IMR-90 (cell line): ENCODE results near the gene CALY. TPM values are rescaled to one million over a fixed set of nuclear protein-coding genes. Genes with fewer than 3 reads are reported as not detected.

Experiments
- ATAC-seq: fragments of 200-7000 bp; cut with Tn5 transposase; 2 replicates; pipeline ENCODE4 v1.9.1; 2020; ENCODE audit warnings: low read depth, mild to moderate bottlenecking, moderate library complexity
- BruUV-seq: library from RNA; stranded (reverse); fragments of 400-500 nt; replicated peaks from 2 replicates; lab custom pipeline; 2021; lab: Mats Ljungman, UMichigan
- CTCF ChIA-PET: fragments of 300-600 bp; formaldehyde crosslinking; extraction: SDS; loops from one replicate; lab custom pipeline; 2021; ENCODE audit warnings: antibody characterized with exemption; lab: Yijun Ruan, JAX
- POLR2A ChIA-PET: fragments of 300-600 bp; sonication (Branson Sonifier 250); formaldehyde crosslinking; loops from one replicate; lab custom pipeline; 2022; ENCODE audit warnings: antibody characterized with exemption; ENCODE audit not compliant: unreplicated experiment; lab: Charles Lee
- DNase-seq: peaks from one replicate; pipeline ENCODE4 v3.0.0; 2013
- H2AFZ ChIP-seq: replicated peaks from 2 replicates; pipeline ENCODE3; 2013; ENCODE audit warnings: low read length, mild to moderate bottlenecking; ENCODE audit not compliant: poor library complexity
- H2AK5ac ChIP-seq: 2 replicates; pipeline ENCODE4 v1.6.1; 2013; ENCODE audit warnings: low read depth, low read length, inconsistent platforms
- H2AK9ac ChIP-seq: replicated peaks from 2 replicates; pipeline ENCODE3; 2013; ENCODE audit warnings: mild to moderate bottlenecking, low read depth, low read length, moderate library complexity; ENCODE audit not compliant: poor library complexity
- H2BK120ac ChIP-seq: 2 replicates; pipeline ENCODE4 v1.6.1; 2013; ENCODE audit warnings: low read depth, low read length, inconsistent platforms
- H2BK15ac ChIP-seq: 3 replicates; pipeline ENCODE4 v1.6.1; 2013; ENCODE audit warnings: low read depth, low read length, inconsistent platforms
- H2BK20ac ChIP-seq: 2 replicates; pipeline ENCODE4 v1.6.1; 2013; ENCODE audit warnings: low read depth, mild to moderate bottlenecking, inconsistent platforms, low read length, moderate library complexity
- H2BK5ac ChIP-seq: 2 replicates; pipeline ENCODE4 v1.6.1; 2013; ENCODE audit warnings: mild to moderate bottlenecking, low read depth, low read length, inconsistent platforms; ENCODE audit not compliant: poor library complexity, severe bottlenecking
- H3K14ac ChIP-seq: replicated peaks from 2 replicates; pipeline ENCODE4 v1.6.1; 2013; ENCODE audit warnings: low read depth, low read length, inconsistent platforms
- H3K18ac ChIP-seq: 2 replicates; pipeline ENCODE4 v1.6.1; 2013; ENCODE audit warnings: low read depth, low read length, control low read depth
- H3K23ac ChIP-seq: 2 replicates; pipeline ENCODE4 v1.6.1; 2013; ENCODE audit warnings: low read depth, low read length, inconsistent platforms
- H3K27ac ChIP-seq: 2 replicates; pipeline ENCODE4 v1.5.1; 2013; ENCODE audit warnings: mild to moderate bottlenecking, control low read depth, low read length; ENCODE audit not compliant: insufficient read depth
- H3K27me3 ChIP-seq: 2 replicates; pipeline ENCODE4 v1.6.1; 2013; ENCODE audit warnings: low read length; ENCODE audit not compliant: control insufficient read depth, insufficient read depth
- H3K36me3 ChIP-seq: 2 replicates; pipeline ENCODE4 v1.6.1; 2013; ENCODE audit warnings: low read length, mixed read lengths; ENCODE audit not compliant: control insufficient read depth, insufficient read depth
- H3K4ac ChIP-seq: 2 replicates; pipeline ENCODE4 v1.6.1; 2013; ENCODE audit warnings: low read depth, low read length, inconsistent platforms
- H3K4me1 ChIP-seq: 2 replicates; pipeline ENCODE4 v1.6.1; 2013; ENCODE audit warnings: low read length, mixed read lengths; ENCODE audit not compliant: control insufficient read depth, insufficient read depth
- H3K4me2 ChIP-seq: 2 replicates; pipeline ENCODE4 v1.6.1; 2013; ENCODE audit warnings: low read depth, mild to moderate bottlenecking, control low read depth, low read length, moderate library complexity
- H3K4me3 ChIP-seq: 2 replicates; pipeline ENCODE4 v1.5.1; 2013; ENCODE audit warnings: low read depth, mild to moderate bottlenecking, control low read depth, low read length, moderate library complexity; ENCODE audit not compliant: insufficient read depth
- H3K56ac ChIP-seq: 2 replicates; pipeline ENCODE4 v1.6.1; 2013; ENCODE audit warnings: low read length, inconsistent platforms; ENCODE audit not compliant: insufficient read depth; ENCODE audit errors: extremely low read depth
- H3K79me1 ChIP-seq, 2 experiments: 2 replicates each; pipeline ENCODE4 v1.6.1; 2013; ENCODE audit warnings: low read length in 2 of 2, inconsistent platforms in 1 of 2, low read depth in 1 of 2
- H3K9ac ChIP-seq: 2 replicates; pipeline ENCODE4 v1.6.1; 2013; ENCODE audit warnings: low read depth, low read length, control low read depth
- H3K9me1 ChIP-seq: 2 replicates; pipeline ENCODE4 v1.6.1; 2013; ENCODE audit warnings: low read length, inconsistent platforms; ENCODE audit not compliant: insufficient read depth
- H3K9me3 ChIP-seq: 2 replicates; pipeline ENCODE4 v1.6.1; 2013; ENCODE audit warnings: low read length; ENCODE audit not compliant: control insufficient read depth, insufficient read depth
- H4K20me1 ChIP-seq: 2 replicates; pipeline ENCODE4 v1.6.1; 2013; ENCODE audit warnings: low read length, inconsistent platforms; ENCODE audit not compliant: insufficient read depth
- H4K5ac ChIP-seq: 2 replicates; pipeline ENCODE4 v1.6.1; 2013; ENCODE audit warnings: mild to moderate bottlenecking, low read depth, low read length, control low read depth
- H4K8ac ChIP-seq, 2 experiments: 2 replicates each; pipeline ENCODE4 v1.6.1; 2013; ENCODE audit warnings: low read depth in 2 of 2, low read length in 2 of 2, control low read depth in 1 of 2, inconsistent platforms in 1 of 2
- H4K91ac ChIP-seq: 2 replicates; pipeline ENCODE4 v1.6.1; 2013; ENCODE audit warnings: low read depth, low read length, inconsistent platforms; ENCODE audit not compliant: insufficient read depth
- CEBPB ChIP-seq: IDR thresholded peaks from 2 replicates; pipeline ENCODE4 v1.6.1; 2012; ENCODE audit warnings: low read depth, low read length, improper control_type of control experiment
- CHD1 ChIP-seq: IDR thresholded peaks from 2 replicates; pipeline ENCODE4 v1.6.1; 2012; ENCODE audit warnings: low read depth, low read length, improper control_type of control experiment
- FOS ChIP-seq: fragments of 150-350 bp; IDR thresholded peaks from 2 replicates; pipeline ENCODE4 v1.6.1; 2016; ENCODE audit warnings: low read depth, low read length
- MAFK ChIP-seq: IDR thresholded peaks from 2 replicates; pipeline ENCODE4 v1.6.1; 2012; ENCODE audit warnings: low read depth, low read length, improper control_type of control experiment
- MAZ ChIP-seq: IDR thresholded peaks from 2 replicates; pipeline ENCODE4 v1.6.1; 2012; ENCODE audit warnings: low read depth, mild to moderate bottlenecking, low read length, improper control_type of control experiment, moderate library complexity, borderline replicate concordance
- NFE2L2 ChIP-seq: fragments of 150-350 bp; IDR thresholded peaks from 2 replicates; pipeline ENCODE4 v1.6.1; 2016; ENCODE audit warnings: low read depth, mild to moderate bottlenecking, low read length
- POLR2A ChIP-seq: IDR thresholded peaks from 2 replicates; pipeline ENCODE4 v1.6.1; 2012; ENCODE audit warnings: mild to moderate bottlenecking, low read depth, low read length
- RCOR1 ChIP-seq: IDR thresholded peaks from 2 replicates; pipeline ENCODE4 v1.6.1; 2012; ENCODE audit warnings: mild to moderate bottlenecking, low read length, improper control_type of control experiment; ENCODE audit not compliant: insufficient replicate concordance
- RFX5 ChIP-seq: IDR thresholded peaks from 2 replicates; pipeline ENCODE4 v1.8.0; 2012; ENCODE audit warnings: low read depth, mild to moderate bottlenecking, low read length, moderate library complexity
- WGBS, 2 experiments: methylation state at CpG; one replicate each; pipeline versions ENCODE4 v1.1.5 to v1.1.7; 2013; ENCODE audit warnings: missing lambda C conversion rate in 2 of 2; ENCODE audit not compliant: insufficient read length in 1 of 2; ENCODE audit errors: extremely low coverage in 2 of 2; 5-methylcytosine and 5-hydroxymethylcytosine counted together
- dilution Hi-C: fragments of 300-500 bp; cut with HindIII; formaldehyde crosslinking; loops from one replicate; pipeline ENCODE4 v1.14.3; 2018; ENCODE audit warnings: low sequenced_read_pairs; ENCODE audit not compliant: unreplicated experiment
- in situ Hi-C: fragments of 300-500 bp; cut with MboI; formaldehyde crosslinking; loops from 3 replicates; pipeline ENCODE4 v1.14.3; 2019; ENCODE audit warnings: low sequenced_read_pairs, inconsistent platforms, mixed read lengths
- intact Hi-C: fragments of 100-400 bp; cut with micrococcal nuclease; formaldehyde crosslinking; loops from 2 replicates; pipeline ENCODE4 v1.10.0; 2022
- polyA plus RNA-seq, 3 experiments: library from polyadenylated mRNA; depleted of rRNA; stranded (reverse); fragments of >200 nt; gene quantifications; 2 replicates each; pipeline ENCODE4 v1.2.3, GENCODE V29; 2012; ENCODE audit warnings: low replicate concordance in 1 of 3
- total RNA-seq: library from RNA; depleted of rRNA; stranded (reverse); fragments of >200 nt; gene quantifications from 2 replicates; pipeline ENCODE4 v1.2.3, GENCODE V29; 2012
- TF ChIP-seq, protein P1 (sequence below): fragments of 150-350 bp; IDR thresholded peaks from 2 replicates; pipeline ENCODE4 v1.6.1; 2016; ENCODE audit warnings: low read depth, mild to moderate bottlenecking, low read length, moderate library complexity, borderline replicate concordance

The CALY gene
- total and polyA plus RNA-seq, 2 of the 4 experiments (the other 2 are of a cell fraction) = 0.34 TPM; not detected in 1

GRCh38 chr10:133309720-133310398 is 26.8 kb downstream of the CALY start:
- POLR2A ChIA-PET = no interaction called here
- no peak overlapping the region for H3K56ac ChIP-seq
- H3K27ac ChIP-seq = no peak overlapping the region
- no TSS peak for BruUV-seq
- H2AK9ac ChIP-seq = no peak overlapping the region
- no peak overlapping the region for H2AFZ ChIP-seq
- no peak overlapping the region for H3K18ac ChIP-seq
- no peak overlapping the region for H2BK5ac ChIP-seq
- H2AK5ac ChIP-seq = no peak overlapping the region
- intact Hi-C loops = loop anchor here (2.0 to 5.0 kb wide), 3 partner anchors 48 to 163 kb away; partner anchors contain the start of gene KNDC1
- H3K4me2 ChIP-seq = no peak overlapping the region
- H3K4me3 ChIP-seq = no peak overlapping the region
- H4K91ac ChIP-seq = no peak overlapping the region
- TF ChIP-seq NFE2L2 (no peak), CHD1 (no peak), RCOR1 (no peak), FOS (no peak), CEBPB (no peak), MAFK (no peak), MAZ (no peak), POLR2A (no peak), RFX5 (no peak)
- TF ChIP-seq, protein P1, sequence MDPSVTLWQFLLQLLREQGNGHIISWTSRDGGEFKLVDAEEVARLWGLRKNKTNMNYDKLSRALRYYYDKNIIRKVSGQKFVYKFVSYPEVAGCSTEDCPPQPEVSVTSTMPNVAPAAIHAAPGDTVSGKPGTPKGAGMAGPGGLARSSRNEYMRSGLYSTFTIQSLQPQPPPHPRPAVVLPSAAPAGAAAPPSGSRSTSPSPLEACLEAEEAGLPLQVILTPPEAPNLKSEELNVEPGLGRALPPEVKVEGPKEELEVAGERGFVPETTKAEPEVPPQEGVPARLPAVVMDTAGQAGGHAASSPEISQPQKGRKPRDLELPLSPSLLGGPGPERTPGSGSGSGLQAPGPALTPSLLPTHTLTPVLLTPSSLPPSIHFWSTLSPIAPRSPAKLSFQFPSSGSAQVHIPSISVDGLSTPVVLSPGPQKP = no peak
- no peak overlapping the region for H4K8ac ChIP-seq
- H3K14ac ChIP-seq = no peak overlapping the region
- ATAC-seq (no peak), DNase-seq (no peak)
- no peak overlapping the region for H2BK20ac ChIP-seq
- no peak overlapping the region for H2BK15ac ChIP-seq
- CTCF ChIA-PET = no interaction called here
- H3K9ac ChIP-seq = no peak overlapping the region
- H3K9me3 ChIP-seq = no peaks in the 10 kb centered on the region
- no peak overlapping the region for H3K23ac ChIP-seq
- peaks cover 30% of the 10 kb centered on the region for H4K20me1 ChIP-seq
- no peaks in the 10 kb centered on the region for H3K27me3 ChIP-seq
- H3K4ac ChIP-seq = no peak overlapping the region
- no peak overlapping the region for H2BK120ac ChIP-seq
- H3K4me1 ChIP-seq = peaks cover 8% of the 10 kb centered on the region
- H3K79me1 ChIP-seq = peaks cover 7 to 40% of the 10 kb centered on the region in 2 experiments
- H3K9me1 ChIP-seq = peaks cover 14% of the 10 kb centered on the region; the same call in 1 of the 2 replicates
- dilution Hi-C loops = no loop called here
- H3K36me3 ChIP-seq = peaks cover 14% of the 10 kb centered on the region; the same call in 1 of the 2 replicates
- in situ Hi-C loops = no loop called here
- 91% methylated on average over 26 of the region's 33 CpGs; no CpG with 5 or more reads in 1 of the 2 experiments for WGBS, 2 experiments
- no peak overlapping the region for H4K5ac ChIP-seq
